HUES6 (cell line): ENCODE results near the gene KIN.
"Not testable (repeated sequence)": the region's sequence is repeated elsewhere in the genome, so short reads cannot be mapped to it uniquely, and the experiment has no call there.

Experiments
- H3K27ac ChIP-seq: 2 replicates; pipeline ENCODE4 v1.7.0; 2013; ENCODE audit warnings: low read depth, mild to moderate bottlenecking, low read length, inconsistent platforms
- H3K27me3 ChIP-seq: 2 replicates; pipeline ENCODE4 v1.6.1; 2013; ENCODE audit warnings: low read length; ENCODE audit not compliant: control insufficient read depth, insufficient read depth
- H3K36me3 ChIP-seq: 2 replicates; pipeline ENCODE4 v1.6.1; 2013; ENCODE audit warnings: low read length; ENCODE audit not compliant: control insufficient read depth, insufficient read depth
- H3K4me1 ChIP-seq: 2 replicates; pipeline ENCODE4 v1.6.1; 2013; ENCODE audit warnings: low read length; ENCODE audit not compliant: control insufficient read depth, insufficient read depth
- H3K4me3 ChIP-seq: 2 replicates; pipeline ENCODE4 v1.5.1; 2013; ENCODE audit warnings: low read depth, low read length
- H3K9ac ChIP-seq: one replicate; pipeline ENCODE4 v1.6.1; 2013; ENCODE audit warnings: mild to moderate bottlenecking, low read length
- H3K9me3 ChIP-seq: 2 replicates; pipeline ENCODE4 v1.6.1; 2013; ENCODE audit warnings: low read depth, low read length; ENCODE audit not compliant: control insufficient read depth, insufficient read depth

Gene KIN

GRCh38 chr10:7734821-7735220, 53.0 kb downstream of the KIN start:
- no peak overlapping the region for H3K27ac ChIP-seq
- H3K9ac ChIP-seq = no peak overlapping the region
- H3K4me3 ChIP-seq = no peak overlapping the region
- H3K9me3 ChIP-seq = no peaks in the 10 kb centered on the region
- H3K27me3 ChIP-seq = no peaks in the 10 kb centered on the region
- H3K4me1 ChIP-seq = no peaks in the 10 kb centered on the region
- H3K36me3 ChIP-seq = no peaks in the 10 kb centered on the region

- Histone ChIP-seq H3K27me3 (peaks cover 31% of the 10 kb centered on the region), H3K4me3 (no peak overlapping the region), H3K4me1 (no peaks in the 10 kb centered on the region), H3K9me3 (no peaks in the 10 kb centered on the region), H3K9ac (no peak overlapping the region), H3K27ac (no peak overlapping the region), H3K36me3 (no peaks in the 10 kb centered on the region)
These were observed 64.8 kb downstream of the KIN start for GRCh38 chr10:7722927-7723529.

GRCh38 chr10:7720478-7720877, 67.3 kb downstream of the KIN start:
- Histone ChIP-seq H3K9ac (no peak overlapping the region), H3K27ac (no peak overlapping the region), H3K9me3 (no peaks in the 10 kb centered on the region), H3K4me3 (no peak overlapping the region), H3K36me3 (no peaks in the 10 kb centered on the region), H3K27me3 (peaks cover 13% of the 10 kb centered on the region; the same call in 1 of the 2 replicates), H3K4me1 (no peaks in the 10 kb centered on the region)

DNA sequence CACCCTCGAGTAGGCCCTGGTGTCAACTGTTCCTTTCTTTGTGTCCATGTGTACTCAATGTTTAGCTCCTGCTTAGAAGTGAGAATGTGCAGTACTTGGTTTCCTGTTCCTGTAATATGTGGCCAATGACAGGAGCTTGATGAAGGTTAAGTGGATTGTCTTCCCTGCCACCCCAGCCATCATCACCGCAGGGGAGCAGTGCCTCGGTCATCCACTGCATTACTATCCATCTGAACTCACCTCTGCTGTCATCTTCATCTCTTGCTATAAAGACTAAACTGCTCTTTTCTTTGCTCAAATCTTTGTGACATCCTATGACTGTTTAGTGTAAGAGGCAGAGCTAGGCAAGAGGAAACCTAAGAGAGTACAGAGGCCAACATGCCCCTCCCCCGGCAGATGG, 69.1 kb downstream of the KIN start:
- no peaks in the 10 kb centered on the region for H3K36me3 ChIP-seq
- H3K9me3 ChIP-seq = no peaks in the 10 kb centered on the region
- peaks cover 9% of the 10 kb centered on the region; the same call in 1 of the 2 replicates for H3K27me3 ChIP-seq
- H3K4me3 ChIP-seq = no peak overlapping the region
- H3K4me1 ChIP-seq = no peaks in the 10 kb centered on the region
- no peak overlapping the region for H3K27ac ChIP-seq
- H3K9ac ChIP-seq = no peak overlapping the region

DNA sequence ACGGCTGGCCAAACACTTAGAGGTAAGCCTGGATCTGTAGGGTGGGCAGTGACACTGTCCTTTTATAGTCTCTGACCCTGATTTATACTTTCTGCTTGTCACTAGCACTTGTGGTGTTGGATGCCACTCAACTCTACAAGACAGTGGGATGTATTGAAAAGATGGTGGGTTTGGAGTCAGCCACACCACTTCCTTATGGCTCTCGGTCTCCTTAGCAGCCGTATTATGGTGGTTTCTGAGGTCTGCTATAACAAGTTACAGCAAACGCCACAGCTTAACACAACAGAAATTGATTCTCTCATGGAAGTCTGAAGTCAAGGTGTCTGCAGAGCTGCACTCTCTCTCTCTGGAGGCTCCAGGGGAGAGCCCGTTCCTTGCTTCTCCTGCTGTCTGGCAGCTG, 70.0 kb downstream of the KIN start:
- Histone ChIP-seq H3K4me3 (no peak overlapping the region), H3K9me3 (no peaks in the 10 kb centered on the region), H3K27me3 (peaks cover 9% of the 10 kb centered on the region; the same call in 1 of the 2 replicates), H3K36me3 (no peaks in the 10 kb centered on the region), H3K4me1 (no peaks in the 10 kb centered on the region), H3K27ac (no peak overlapping the region), H3K9ac (no peak overlapping the region)

GRCh38 chr10:7715515-7715914, 72.3 kb downstream of the KIN start:
- H3K27me3 ChIP-seq = no peaks in the 10 kb centered on the region
- no peaks in the 10 kb centered on the region for H3K4me1 ChIP-seq
- no peaks in the 10 kb centered on the region for H3K9me3 ChIP-seq
- H3K36me3 ChIP-seq = no peaks in the 10 kb centered on the region
- H3K4me3 ChIP-seq = no peak overlapping the region
- no peak overlapping the region for H3K9ac ChIP-seq
- no peak overlapping the region for H3K27ac ChIP-seq

DNA sequence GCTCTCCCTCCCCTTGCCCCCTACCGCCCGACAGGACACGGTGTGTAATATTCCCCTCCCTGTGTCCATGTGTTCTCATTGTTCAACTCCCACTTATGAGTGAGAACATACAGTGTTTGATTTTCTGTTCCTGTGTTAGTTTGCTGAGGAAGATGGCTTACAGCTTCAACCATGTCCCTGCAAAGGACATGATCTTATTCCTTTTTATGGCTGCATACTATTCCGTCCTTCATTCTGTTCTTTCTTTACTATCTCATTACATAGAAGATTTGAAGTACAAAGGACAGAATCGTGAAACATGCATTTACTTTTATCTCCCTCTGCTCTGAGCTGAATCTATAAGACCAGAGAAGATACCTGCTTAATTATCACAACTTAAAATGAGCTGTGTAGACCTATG, 76.7 kb downstream of the KIN start:
- not testable (repeated sequence) for H3K27me3 ChIP-seq, H3K9ac ChIP-seq, H3K4me1 ChIP-seq, H3K9me3 ChIP-seq, H3K4me3 ChIP-seq, H3K27ac ChIP-seq, H3K36me3 ChIP-seq

- H3K36me3 ChIP-seq = no peaks in the 10 kb centered on the region
- H3K4me3 ChIP-seq = no peak overlapping the region
- H3K27me3 ChIP-seq = no peaks in the 10 kb centered on the region
These were observed 77.3 kb downstream of the KIN start for GRCh38 chr10:7710446-7710845.

GRCh38 chr10:7708832-7709231, 79.0 kb downstream of the KIN start:
- Histone ChIP-seq H3K27ac (no peak overlapping the region), H3K9ac (no peak overlapping the region), H3K4me3 (no peak overlapping the region), H3K4me1 (no peaks in the 10 kb centered on the region), H3K9me3 (no peaks in the 10 kb centered on the region), H3K36me3 (no peaks in the 10 kb centered on the region), H3K27me3 (no peaks in the 10 kb centered on the region)

More at GRCh38 chr10:7710446-7710845, 77.3 kb downstream of the KIN start:
- no peaks in the 10 kb centered on the region for H3K4me1 ChIP-seq
- H3K9me3 ChIP-seq = no peaks in the 10 kb centered on the region
- no peak overlapping the region for H3K27ac ChIP-seq
- no peak overlapping the region for H3K9ac ChIP-seq

- Histone ChIP-seq H3K4me3 (no peak overlapping the region), H3K27ac (no peak overlapping the region), H3K36me3 (no peaks in the 10 kb centered on the region), H3K27me3 (no peaks in the 10 kb centered on the region), H3K9ac (no peak overlapping the region), H3K9me3 (no peaks in the 10 kb centered on the region), H3K4me1 (no peaks in the 10 kb centered on the region)
These were observed 79.8 kb downstream of the KIN start for GRCh38 chr10:7707858-7708622.

- Histone ChIP-seq H3K27me3 (no peaks in the 10 kb centered on the region), H3K9ac (no peak overlapping the region), H3K27ac (no peak overlapping the region), H3K36me3 (no peaks in the 10 kb centered on the region), H3K4me1 (no peaks in the 10 kb centered on the region), H3K4me3 (no peak overlapping the region), H3K9me3 (no peaks in the 10 kb centered on the region)
These were observed 80.7 kb downstream of the KIN start for GRCh38 chr10:7707102-7707501.
